ENCODE data around the gene ANXA4. TPM values are rescaled to one million over a fixed set of nuclear protein-coding genes. Genes with fewer than 3 reads are reported as not detected.

ANXA4 gene
- total RNA-seq, 5 donors from 2014 or later (not counting 1 experiment from before 2014, with no cell fraction given), result 10.4 to 27.6 (median 20.0) TPM

- Histone ChIP-seq H3K4me3 (ENCODE audit: control insufficient read depth in 1 of 2, extremely low read depth in 1 of 2, low read length in 1 of 2) (no peak overlapping the region), H3K36me3 (ENCODE audit: control insufficient read depth in 2 of 2, extremely low read depth in 1 of 2, insufficient read depth in 1 of 2, low read length in 1 of 2) (peaks cover 2 to 4% of the 10 kb centered on the region in 2 donors), H3K9me3 (no peaks in the 10 kb centered on the region), H3K27ac (ENCODE audit: low read length) (no peak overlapping the region), H3K27me3 (replicated peaks in 1 of 2; ENCODE audit: control insufficient read depth in 2 of 2, extremely low read depth in 1 of 2, insufficient read depth in 2 of 2, low read length in 1 of 2) (no peaks in the 10 kb centered on the region), H3K4me1 (ENCODE audit: control insufficient read depth in 1 of 2, extremely low read depth in 1 of 2, insufficient read depth in 2 of 2, low read length in 2 of 2) (peaks cover 0 to 2% of the 10 kb centered on the region in 2 experiments)
- H3K4me1 Mint-ChIP-seq, result peaks cover 0 to 7% (median 7%) of the 10 kb centered on the region in 3 donors
- no peak for ATAC-seq (replicated peaks in 1 of 4)
- no peaks in the 10 kb centered on the region for H3K27me3 Mint-ChIP-seq
- H3K36me3 Mint-ChIP-seq, result peaks cover 22% of the 10 kb centered on the region
- WGBS (ENCODE audit: insufficient coverage), result 100% methylated on average over 3 of the region's 4 CpGs
- H3K4me3 Mint-ChIP-seq, result no peak overlapping the region
- POLR2A ChIA-PET, result no interaction called here
- no peaks in the 10 kb centered on the region for H3K9me3 Mint-ChIP-seq
- CTCF ChIA-PET, result interaction anchor here (1.4 to 9.3 kb wide), 6 partner anchors 25 to 381 kb away, joined by 3 to 191 read pairs (median 4); partner anchors contain the start of gene NFU1 (in 1 of the 2)
- no peak for DNase-seq
- no peak overlapping the region for H3K27ac Mint-ChIP-seq
These were observed 76.0 kb downstream of the ANXA4 start for GRCh38 chr2:69817729-69818501.

- no peak overlapping the region for H3K27ac ChIP-seq (ENCODE audit: low read length)
- H3K4me3 Mint-ChIP-seq, result peak overlapping the region; percentile 83 to 96 (median 95)
- DNase-seq (no peak), ATAC-seq (replicated peaks in 1 of 4) (no peak)
- no peaks in the 10 kb centered on the region for H3K27me3 Mint-ChIP-seq
- ChIA-PET POLR2A (interaction anchor here (0.5 to 1.1 kb wide), 7 partner anchors 66 to 364 kb away, joined by 3 to 5 read pairs (median 3); partner anchors contain the start of gene SNRNP27 (in 1 of the 2)), CTCF (interaction anchor here (0.7 to 1.1 kb wide), 3 partner anchors 13 to 391 kb away, joined by 3 to 5 read pairs (median 3); partner anchors contain the start of gene NFU1 (in 1 of the 2))
- 98% methylated on average over 6 of the region's 9 CpGs for WGBS (ENCODE audit: insufficient coverage)
- H3K4me1 ChIP-seq (ENCODE audit: control insufficient read depth in 1 of 2, extremely low read depth in 1 of 2, insufficient read depth in 2 of 2, low read length in 2 of 2), result peaks cover 10 to 29% of the 10 kb centered on the region in 2 experiments
- H3K36me3 ChIP-seq (ENCODE audit: control insufficient read depth in 2 of 2, extremely low read depth in 1 of 2, insufficient read depth in 1 of 2, low read length in 1 of 2), result peaks cover 0 to 2% of the 10 kb centered on the region in 2 donors
- H3K27ac Mint-ChIP-seq, result peak overlapping the region; percentile 93 to 96
- H3K9me3 ChIP-seq, result no peaks in the 10 kb centered on the region
- no peaks in the 10 kb centered on the region for H3K9me3 Mint-ChIP-seq
- H3K27me3 ChIP-seq (replicated peaks in 1 of 2; ENCODE audit: control insufficient read depth in 2 of 2, extremely low read depth in 1 of 2, insufficient read depth in 2 of 2, low read length in 1 of 2), result no peaks in the 10 kb centered on the region
- peaks cover 39 to 42% (median 40%) of the 10 kb centered on the region in 3 donors for H3K4me1 Mint-ChIP-seq
- H3K4me3 ChIP-seq (ENCODE audit: control insufficient read depth in 1 of 2, extremely low read depth in 1 of 2, low read length in 1 of 2), result no peak overlapping the region
- H3K36me3 Mint-ChIP-seq, result no peaks in the 10 kb centered on the region
These were observed 86.0 kb downstream of the ANXA4 start for GRCh38 chr2:69827796-69828540.

GRCh38 chr2:69828938-69829255 lies 87.0 kb downstream of the ANXA4 start:
- WGBS (ENCODE audit: insufficient coverage), result 8% methylated on average over 2 of the region's 7 CpGs
- H3K36me3 Mint-ChIP-seq, result no peaks in the 10 kb centered on the region
- H3K27ac ChIP-seq (ENCODE audit: low read length), result peak overlapping the region; percentile 97
- H3K9me3 ChIP-seq, result no peaks in the 10 kb centered on the region
- no peaks in the 10 kb centered on the region for H3K27me3 Mint-ChIP-seq
- ChIA-PET POLR2A (interaction anchor here (0.5 to 1.1 kb wide), 5 partner anchors 65 to 465 kb away, joined by 3 read pairs; partner anchors contain the start of genes SNRNP27 (in 1 of the 2) and SNRPG (in 1 of the 2)), CTCF (interaction anchor here in 1 of 2 donors (0.5 to 1.1 kb wide), 4 partner anchors 105 to 1454 kb away, joined by 3 to 11 read pairs (median 4); partner anchors contain the start of gene NFU1)
- peaks cover 10 to 33% of the 10 kb centered on the region in 2 experiments for H3K4me1 ChIP-seq (ENCODE audit: control insufficient read depth in 1 of 2, extremely low read depth in 1 of 2, insufficient read depth in 2 of 2, low read length in 2 of 2)
- H3K27me3 ChIP-seq (replicated peaks in 1 of 2; ENCODE audit: control insufficient read depth in 2 of 2, extremely low read depth in 1 of 2, insufficient read depth in 2 of 2, low read length in 1 of 2), result no peaks in the 10 kb centered on the region
- no peak for ATAC-seq (replicated peaks in 1 of 4)
- peak overlapping the region; percentile 74 to 91 for H3K4me3 ChIP-seq (ENCODE audit: control insufficient read depth in 1 of 2, extremely low read depth in 1 of 2, low read length in 1 of 2)
- H3K4me3 Mint-ChIP-seq, result peak overlapping the region; percentile 83 to 96 (median 95)
- no peaks in the 10 kb centered on the region for H3K9me3 Mint-ChIP-seq
- peaks cover 0 to 7% of the 10 kb centered on the region in 2 donors for H3K36me3 ChIP-seq (ENCODE audit: control insufficient read depth in 2 of 2, extremely low read depth in 1 of 2, insufficient read depth in 1 of 2, low read length in 1 of 2)
- no peak for DNase-seq
- peaks cover 47 to 50% (median 48%) of the 10 kb centered on the region in 3 donors for H3K4me1 Mint-ChIP-seq
- H3K27ac Mint-ChIP-seq, result peak overlapping the region; percentile 93 to 96

GRCh38 chr2:69829256-69830044 lies 87.5 kb downstream of the ANXA4 start, which contains the start of gene GMCL1:
Gene GMCL1, plus strand, starts transcription at chr2:69829660. Its CDS starts 233 bp downstream, at chr2:69829893.
- Histone ChIP-seq H3K27me3 (replicated peaks in 1 of 2; ENCODE audit: control insufficient read depth in 2 of 2, extremely low read depth in 1 of 2, insufficient read depth in 2 of 2, low read length in 1 of 2) (no peaks in the 10 kb centered on the region), H3K27ac (ENCODE audit: low read length) (peak within 1 kb of the TSS; percentile 97), H3K4me1 (ENCODE audit: control insufficient read depth in 1 of 2, extremely low read depth in 1 of 2, insufficient read depth in 2 of 2, low read length in 2 of 2) (peaks cover 12 to 33% of the 10 kb centered on the region in 2 experiments), H3K36me3 (ENCODE audit: control insufficient read depth in 2 of 2, extremely low read depth in 1 of 2, insufficient read depth in 1 of 2, low read length in 1 of 2) (peaks cover 0 to 11% of the 10 kb centered on the region in 2 donors), H3K4me3 (ENCODE audit: control insufficient read depth in 1 of 2, extremely low read depth in 1 of 2, low read length in 1 of 2) (peak within 1 kb of the TSS; percentile 74 to 91), H3K9me3 (no peaks in the 10 kb centered on the region)
- Mint-ChIP-seq H3K27me3 (no peaks in the 10 kb centered on the region), H3K4me1 (peaks cover 53 to 56% (median 54%) of the 10 kb centered on the region in 3 donors), H3K4me3 (peak within 1 kb of the TSS; percentile 83 to 96 (median 95)), H3K27ac (peak within 1 kb of the TSS; percentile 93 to 96), H3K36me3 (peaks cover 3% of the 10 kb centered on the region), H3K9me3 (no peaks in the 10 kb centered on the region)
- ChIA-PET POLR2A (interaction anchor here in 1 of 2 donors (1.0 to 1.1 kb wide), 2 partner anchors 65 to 464 kb away, joined by 3 read pairs; partner anchors contain the start of genes SNRNP27 and SNRPG), CTCF (interaction anchor here in 1 of 2 donors (0.5 to 1.1 kb wide), 4 partner anchors 105 to 1454 kb away, joined by 3 to 11 read pairs (median 4); partner anchors contain the start of gene NFU1)
- under 1% methylated on average over 74 of the region's 74 CpGs for WGBS (ENCODE audit: insufficient coverage)
- DNase-seq, result peak; percentile 95 to 100 (median 98)
- peak; percentile 92 to 96 (median 94) for ATAC-seq (replicated peaks in 1 of 4)

GRCh38 chr2:69830045-69830905 lies 88.3 kb downstream of the ANXA4 start:
- Histone ChIP-seq H3K36me3 (ENCODE audit: control insufficient read depth in 2 of 2, extremely low read depth in 1 of 2, insufficient read depth in 1 of 2, low read length in 1 of 2) (peaks cover 0 to 11% of the 10 kb centered on the region in 2 donors), H3K9me3 (no peaks in the 10 kb centered on the region), H3K4me1 (ENCODE audit: control insufficient read depth in 1 of 2, extremely low read depth in 1 of 2, insufficient read depth in 2 of 2, low read length in 2 of 2) (peaks cover 15 to 33% of the 10 kb centered on the region in 2 experiments), H3K27me3 (replicated peaks in 1 of 2; ENCODE audit: control insufficient read depth in 2 of 2, extremely low read depth in 1 of 2, insufficient read depth in 2 of 2, low read length in 1 of 2) (no peaks in the 10 kb centered on the region), H3K4me3 (ENCODE audit: control insufficient read depth in 1 of 2, extremely low read depth in 1 of 2, low read length in 1 of 2) (peak overlapping the region; percentile 74 to 91), H3K27ac (ENCODE audit: low read length) (peak overlapping the region; percentile 72)
- peak overlapping the region; percentile 64 to 96 for H3K27ac Mint-ChIP-seq
- CTCF ChIA-PET, result interaction anchor here (0.6 to 0.7 kb wide), 2 partner anchors 16 to 75 kb away, joined by 3 to 4 read pairs; no protein-coding TSS in a partner anchor
- peak; percentile 12 to 32 (median 26) for ATAC-seq (replicated peaks in 1 of 4)
- H3K27me3 Mint-ChIP-seq, result no peaks in the 10 kb centered on the region
- H3K36me3 Mint-ChIP-seq, result peaks cover 3% of the 10 kb centered on the region
- H3K9me3 Mint-ChIP-seq, result no peaks in the 10 kb centered on the region
- peaks cover 61 to 63% (median 61%) of the 10 kb centered on the region in 3 donors for H3K4me1 Mint-ChIP-seq
- peak in 34 of 35 experiments; percentile 11 to 58 (median 27) for DNase-seq
- POLR2A ChIA-PET, result interaction anchor here (0.6 kb wide), 3 partner anchors 14 to 117 kb away, joined by 3 read pairs; no protein-coding TSS in a partner anchor
- H3K4me3 Mint-ChIP-seq, result peak overlapping the region; percentile 83 to 96 (median 95)
- WGBS (ENCODE audit: insufficient coverage), result 1% methylated on average over 39 of the region's 45 CpGs
